GM11168 (cell line): ENCODE results near the gene DNAJB1.
"Not testable (repeated sequence)": the region's sequence is repeated elsewhere in the genome, so short reads cannot be mapped to it uniquely, and the experiment has no call there.

Experiments
- in situ Hi-C: fragments of 300-500 bp; cut with MboI; formaldehyde crosslinking; loops from one replicate; pipeline ENCODE4 v1.12.0; 2022; ENCODE audit warnings: low sequenced_read_pairs; ENCODE audit not compliant: unreplicated experiment

The DNAJB1 gene

GRCh38 chr19:14553939-14554243, 35.7 kb upstream of the DNAJB1 start:
- in situ Hi-C loops: no loop called here

- in situ Hi-C loops: no loop called here
These were observed 35.1 kb upstream of the DNAJB1 start for GRCh38 chr19:14553042-14553938.

GRCh38 chr19:14552006-14552360, 33.8 kb upstream of the DNAJB1 start:
- in situ Hi-C loops: not testable (repeated sequence)

- in situ Hi-C loops: not testable (repeated sequence)
These were observed 33.2 kb upstream of the DNAJB1 start for GRCh38 chr19:14551134-14552005.

GRCh38 chr19:14550201-14550754, 32.1 kb upstream of the DNAJB1 start:
- in situ Hi-C loops: no loop called here

GRCh38 chr19:14545716-14546082, 27.5 kb upstream of the DNAJB1 start:
- in situ Hi-C loops: no loop called here

- in situ Hi-C loops: no loop called here
These were observed 26.9 kb upstream of the DNAJB1 start for GRCh38 chr19:14544977-14545715.

- in situ Hi-C loops: no loop called here
These were observed 25.9 kb upstream of the DNAJB1 start for GRCh38 chr19:14544047-14544446.

- in situ Hi-C loops: no loop called here
These were observed 24.6 kb upstream of the DNAJB1 start for GRCh38 chr19:14542711-14543328.

GRCh38 chr19:14541979-14542378, 23.8 kb upstream of the DNAJB1 start:
- in situ Hi-C loops: not testable (repeated sequence)

GRCh38 chr19:14540741-14541525, 22.7 kb upstream of the DNAJB1 start:
- in situ Hi-C loops: no loop called here

GRCh38 chr19:14536926-14537692, 18.9 kb upstream of the DNAJB1 start:
- in situ Hi-C loops: no loop called here

GRCh38 chr19:14533450-14533849, 15.3 kb upstream of the DNAJB1 start:
- in situ Hi-C loops: no loop called here

- in situ Hi-C loops: no loop called here
These were observed 12.3 kb upstream of the DNAJB1 start for GRCh38 chr19:14530506-14530905.

- in situ Hi-C loops: no loop called here
These were observed 11.8 kb upstream of the DNAJB1 start for GRCh38 chr19:14530005-14530348.

- in situ Hi-C loops: no loop called here
These were observed 11.2 kb upstream of the DNAJB1 start, which contains the start of gene TECR for GRCh38 chr19:14529254-14530004. Gene TECR (plus strand): TSS chr19:14529594. CDS start chr19:14529697, 103 bp downstream.

GRCh38 chr19:14528419-14529253, 10.4 kb upstream of the DNAJB1 start:
- in situ Hi-C loops: no loop called here
